ENCODE data around the gene CTSA. TPM values are rescaled to one million over a fixed set of nuclear protein-coding genes. Genes with fewer than 3 reads are reported as not detected.

The CTSA gene
- 45.5 and 47.4 TPM in 2 replicates for total RNA-seq

GRCh38 chr20:45890985-45891983, at the start of gene CTSA, which contains the start of gene NEURL2:
TSS of gene CTSA (plus strand) at chr20:45891335. CDS start at chr20:45891569, 234 bp downstream.
TSS of gene NEURL2 (minus strand) at chr20:45891208. CDS start at chr20:45890991, 217 bp downstream.

GRCh38 chr20:45857114-45857881, 33.8 kb upstream of the CTSA start, which contains the start of the genes ACOT8 and ZSWIM3:
TSS of gene ACOT8 (minus strand) at chr20:45857392. CDS start at chr20:45857315, 77 bp downstream.
TSS of gene ZSWIM3 (plus strand) at chr20:45857614. CDS start at chr20:45857826, 212 bp downstream.

GRCh38 chr20:45880988-45881788, 9.9 kb upstream of the CTSA start, which contains the start of gene ZSWIM1:
TSS of gene ZSWIM1 (plus strand) at chr20:45881227. CDS start at chr20:45882593, 1,366 bp downstream.

GRCh38 chr20:45887346-45887715, 3.8 kb upstream of the CTSA start, which contains the start of gene SPATA25:
TSS of gene SPATA25 (minus strand) at chr20:45887622. CDS start at chr20:45887590, 32 bp downstream.

GRCh38 chr20:45911486-45912343, 20.6 kb downstream of the CTSA start, which contains the start of gene PLTP:
TSS of gene PLTP (minus strand) at chr20:45912155. CDS start at chr20:45911452, 703 bp downstream.

GRCh38 chr20:45934586-45935415, 43.7 kb downstream of the CTSA start, which contains the start of gene PCIF1:
TSS of gene PCIF1 (plus strand) at chr20:45934683. CDS start at chr20:45939000, 4,317 bp downstream.

Other genes with a start within 250 kb of the CTSA start
- gene WFDC11, start 221.1 kb upstream of the CTSA start, total RNA-seq = not detected in 2 replicates
- gene WFDC13, start 189.3 kb upstream of the CTSA start, total RNA-seq = not detected in 2 replicates
- gene WFDC10B, start 186.3 kb upstream of the CTSA start, total RNA-seq = not detected in 2 replicates
- gene SPINT4, start 169.0 kb upstream of the CTSA start, total RNA-seq = not detected in 2 replicates
- gene WFDC3, start 99.5 kb upstream of the CTSA start, total RNA-seq = 0.11 TPM in 1 of 2 replicates, not detected in the other
- gene DNTTIP1, start 99.4 kb upstream of the CTSA start, total RNA-seq = 11.9 TPM in 2 replicates
- 3.3 and 4.2 TPM in 2 replicates for gene UBE2C, start 78.7 kb upstream of the CTSA start, total RNA-seq
- 0.17 TPM in 1 of 2 replicates, not detected in the other for gene TNNC2, start 64.0 kb upstream of the CTSA start, total RNA-seq
- gene SNX21, start 57.5 kb upstream of the CTSA start, total RNA-seq = 11.7 and 14.3 TPM in 2 replicates
- 27.9 and 28.3 TPM in 2 replicates for gene ACOT8, start 33.9 kb upstream of the CTSA start, total RNA-seq
- gene ZSWIM3, start 33.7 kb upstream of the CTSA start, total RNA-seq = 7.4 and 9.4 TPM in 2 replicates
- 3.0 and 4.4 TPM in 2 replicates for gene ZSWIM1, start 10.1 kb upstream of the CTSA start, total RNA-seq
- 0.65 and 1.1 TPM in 2 replicates for gene SPATA25, start 3.7 kb upstream of the CTSA start, total RNA-seq
- gene NEURL2, start 127 bp upstream of the CTSA start, total RNA-seq = 2.6 and 3.7 TPM in 2 replicates
- 1.4 and 2.2 TPM in 2 replicates for gene PLTP, start 20.8 kb downstream of the CTSA start, total RNA-seq
- 9.1 and 11.8 TPM in 2 replicates for gene PCIF1, start 43.3 kb downstream of the CTSA start, total RNA-seq
- gene ZNF335, start 80.9 kb downstream of the CTSA start, total RNA-seq = 7.6 and 8.9 TPM in 2 replicates
- gene MMP9, start 117.6 kb downstream of the CTSA start, total RNA-seq = under 0.01 and 0.17 TPM in 2 replicates
- 0.34 and 0.98 TPM in 2 replicates for gene SLC12A5, start 137.9 kb downstream of the CTSA start, total RNA-seq
- gene NCOA5, start 198.6 kb downstream of the CTSA start, total RNA-seq = 10.9 and 13.5 TPM in 2 replicates
- gene CD40, start 227.0 kb downstream of the CTSA start, total RNA-seq = 10.4 and 21.0 TPM in 2 replicates

Measured in dermis lymphatic vessel endothelial cell (primary cell).